Measurements from ENCODE around the gene ATP9B.

DNA sequence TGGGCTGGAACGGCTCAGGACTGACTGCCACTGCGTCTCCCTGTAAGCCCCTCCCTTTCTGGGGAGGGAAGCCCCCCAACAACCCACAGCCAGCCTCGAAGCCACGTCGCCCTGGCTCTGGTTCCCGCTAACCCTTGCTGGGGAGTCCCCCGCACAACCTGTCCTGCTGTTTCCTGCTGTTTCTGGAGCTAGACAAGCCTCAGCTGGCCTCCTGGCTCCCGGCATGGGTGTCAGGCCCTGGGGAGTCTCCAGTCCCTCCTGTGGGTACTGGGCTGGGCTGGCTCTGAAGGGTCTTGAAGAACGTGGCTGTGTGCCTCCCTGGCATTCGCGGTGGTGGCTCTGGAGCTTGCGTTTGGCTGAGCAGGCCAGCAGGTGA is 347.5 kb downstream of the ATP9B start:
- TF ChIP-seq EZH2 (IDR thresholded peaks at IDR 0.05) (no peak), JUND (IDR thresholded peaks at IDR 0.05) (no peak), POLR2A (IDR thresholded peaks at IDR 0.05; ENCODE audit: borderline replicate concordance, extremely low read depth, insufficient read depth, insufficient read length) (no peak)
- TF ChIP-seq, protein P1, sequence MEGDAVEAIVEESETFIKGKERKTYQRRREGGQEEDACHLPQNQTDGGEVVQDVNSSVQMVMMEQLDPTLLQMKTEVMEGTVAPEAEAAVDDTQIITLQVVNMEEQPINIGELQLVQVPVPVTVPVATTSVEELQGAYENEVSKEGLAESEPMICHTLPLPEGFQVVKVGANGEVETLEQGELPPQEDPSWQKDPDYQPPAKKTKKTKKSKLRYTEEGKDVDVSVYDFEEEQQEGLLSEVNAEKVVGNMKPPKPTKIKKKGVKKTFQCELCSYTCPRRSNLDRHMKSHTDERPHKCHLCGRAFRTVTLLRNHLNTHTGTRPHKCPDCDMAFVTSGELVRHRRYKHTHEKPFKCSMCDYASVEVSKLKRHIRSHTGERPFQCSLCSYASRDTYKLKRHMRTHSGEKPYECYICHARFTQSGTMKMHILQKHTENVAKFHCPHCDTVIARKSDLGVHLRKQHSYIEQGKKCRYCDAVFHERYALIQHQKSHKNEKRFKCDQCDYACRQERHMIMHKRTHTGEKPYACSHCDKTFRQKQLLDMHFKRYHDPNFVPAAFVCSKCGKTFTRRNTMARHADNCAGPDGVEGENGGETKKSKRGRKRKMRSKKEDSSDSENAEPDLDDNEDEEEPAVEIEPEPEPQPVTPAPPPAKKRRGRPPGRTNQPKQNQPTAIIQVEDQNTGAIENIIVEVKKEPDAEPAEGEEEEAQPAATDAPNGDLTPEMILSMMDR (IDR thresholded peaks at IDR 0.05 in 2 of 3, conservative IDR thresholded peaks at IDR 0.05 in 1 of 3; ENCODE audit: borderline replicate concordance in 1 of 3, insufficient read depth in 1 of 3, low read depth in 2 of 3, low read length in 2 of 3) = no peak

All from HCT116 (cell line).